Measurements from ENCODE around the gene MLIP. TPM values are rescaled to one million over a fixed set of nuclear protein-coding genes. Genes with fewer than 3 reads are reported as not detected.

The MLIP gene
- total and polyA plus RNA-seq, 2 of the 13 experiments (the other 11 are each of a cell fraction or from before 2014, with no cell fraction given): 0.08 to 0.33 TPM

DNA sequence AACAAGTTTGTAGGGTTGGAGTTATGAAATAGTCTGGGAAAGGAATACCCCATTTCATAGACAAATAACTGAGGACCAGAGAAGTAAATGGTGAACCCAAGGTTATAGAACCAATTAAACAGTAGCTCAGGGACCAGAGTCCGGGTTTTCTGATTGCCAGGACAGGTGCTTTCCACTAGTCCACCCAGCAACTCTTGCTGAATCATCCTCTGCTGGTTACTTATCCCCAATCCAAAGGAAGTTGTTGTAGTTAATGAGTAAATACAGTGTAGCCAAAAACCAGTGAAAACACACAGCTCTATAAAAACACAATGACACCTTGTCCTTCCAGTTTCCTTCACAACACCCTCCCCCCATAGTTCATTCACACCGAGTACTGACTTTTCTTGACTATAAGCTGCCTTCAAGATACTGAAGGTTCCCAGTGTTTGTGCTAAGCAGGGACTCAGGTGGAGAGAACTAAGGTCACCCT, 196.2 kb downstream of the MLIP start (continued):
- TF ChIP-seq EP300 (IDR thresholded peaks at IDR 0.05; ENCODE audit: low read depth in 2 of 2, low read length in 2 of 2) (peak in 1 of 2 experiments; percentile 64; a peak in 1 of 4 replicates), EP300 (CRISPR knock-in tag; IDR thresholded peaks at IDR 0.05; ENCODE audit: borderline replicate concordance) (peak; percentile 41; the same call in 1 of the 2 replicates), ZNF781 (CRISPR knock-in tag; IDR thresholded peaks at IDR 0.05; ENCODE audit: borderline replicate concordance, not compliant biosample characterization) (no peak), MXD4 (CRISPR knock-in tag; IDR thresholded peaks at IDR 0.05) (no peak), ZFP1 (CRISPR knock-in tag; IDR thresholded peaks at IDR 0.05) (no peak), U2AF2 (IDR thresholded peaks at IDR 0.05; ENCODE audit: low read depth, low read length) (no peak), TBX2 (CRISPR knock-in tag; IDR thresholded peaks at IDR 0.05; ENCODE audit: borderline replicate concordance) (no peak), FOXP4 (CRISPR knock-in tag; IDR thresholded peaks at IDR 0.05) (0 out of 2 replicates have a peak, but pooled peaks have one; percentile 28), PHF20 (CRISPR knock-in tag; IDR thresholded peaks at IDR 0.05) (no peak), CHD4 (IDR thresholded peaks at IDR 0.05; ENCODE audit: borderline replicate concordance, low read length) (no peak), ZNF30 (CRISPR knock-in tag; IDR thresholded peaks at IDR 0.05) (no peak), ZFP82 (CRISPR knock-in tag; IDR thresholded peaks at IDR 0.05; ENCODE audit: borderline replicate concordance) (no peak), SMYD3 (CRISPR knock-in tag; IDR thresholded peaks at IDR 0.05) (no peak), TAF15 (IDR thresholded peaks at IDR 0.05; ENCODE audit: low read depth, low read length, poor library complexity, severe bottlenecking) (no peak), GFI1 (CRISPR knock-in tag; IDR thresholded peaks at IDR 0.05; ENCODE audit: borderline replicate concordance) (no peak), ZNF33A (CRISPR knock-in tag; IDR thresholded peaks at IDR 0.05; ENCODE audit: borderline replicate concordance) (no peak), HMG20B (CRISPR knock-in tag; conservative IDR thresholded peaks at IDR 0.05) (no peak), NCOA1 (CRISPR knock-in tag; IDR thresholded peaks at IDR 0.05) (no peak), ZNF879 (CRISPR knock-in tag; IDR thresholded peaks at IDR 0.05) (no peak), ZNF629 (CRISPR knock-in tag; conservative IDR thresholded peaks at IDR 0.05) (peak; percentile 80), MIXL1 (CRISPR knock-in tag; IDR thresholded peaks at IDR 0.05) (peak; percentile 51), ASH2L (IDR thresholded peaks at IDR 0.05; ENCODE audit: insufficient read length, low read depth, low read length) (no peak), TCF7 (IDR thresholded peaks at IDR 0.05; ENCODE audit: low read depth) (peak; percentile 22; the same call in 1 of the 2 replicates)
- TF ChIP-seq, protein P1, sequence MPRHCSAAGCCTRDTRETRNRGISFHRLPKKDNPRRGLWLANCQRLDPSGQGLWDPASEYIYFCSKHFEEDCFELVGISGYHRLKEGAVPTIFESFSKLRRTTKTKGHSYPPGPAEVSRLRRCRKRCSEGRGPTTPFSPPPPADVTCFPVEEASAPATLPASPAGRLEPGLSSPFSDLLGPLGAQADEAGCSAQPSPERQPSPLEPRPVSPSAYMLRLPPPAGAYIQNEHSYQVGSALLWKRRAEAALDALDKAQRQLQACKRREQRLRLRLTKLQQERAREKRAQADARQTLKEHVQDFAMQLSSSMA (CRISPR knock-in tag; IDR thresholded peaks at IDR 0.05): no peak
- TF ChIP-seq, protein P2, sequence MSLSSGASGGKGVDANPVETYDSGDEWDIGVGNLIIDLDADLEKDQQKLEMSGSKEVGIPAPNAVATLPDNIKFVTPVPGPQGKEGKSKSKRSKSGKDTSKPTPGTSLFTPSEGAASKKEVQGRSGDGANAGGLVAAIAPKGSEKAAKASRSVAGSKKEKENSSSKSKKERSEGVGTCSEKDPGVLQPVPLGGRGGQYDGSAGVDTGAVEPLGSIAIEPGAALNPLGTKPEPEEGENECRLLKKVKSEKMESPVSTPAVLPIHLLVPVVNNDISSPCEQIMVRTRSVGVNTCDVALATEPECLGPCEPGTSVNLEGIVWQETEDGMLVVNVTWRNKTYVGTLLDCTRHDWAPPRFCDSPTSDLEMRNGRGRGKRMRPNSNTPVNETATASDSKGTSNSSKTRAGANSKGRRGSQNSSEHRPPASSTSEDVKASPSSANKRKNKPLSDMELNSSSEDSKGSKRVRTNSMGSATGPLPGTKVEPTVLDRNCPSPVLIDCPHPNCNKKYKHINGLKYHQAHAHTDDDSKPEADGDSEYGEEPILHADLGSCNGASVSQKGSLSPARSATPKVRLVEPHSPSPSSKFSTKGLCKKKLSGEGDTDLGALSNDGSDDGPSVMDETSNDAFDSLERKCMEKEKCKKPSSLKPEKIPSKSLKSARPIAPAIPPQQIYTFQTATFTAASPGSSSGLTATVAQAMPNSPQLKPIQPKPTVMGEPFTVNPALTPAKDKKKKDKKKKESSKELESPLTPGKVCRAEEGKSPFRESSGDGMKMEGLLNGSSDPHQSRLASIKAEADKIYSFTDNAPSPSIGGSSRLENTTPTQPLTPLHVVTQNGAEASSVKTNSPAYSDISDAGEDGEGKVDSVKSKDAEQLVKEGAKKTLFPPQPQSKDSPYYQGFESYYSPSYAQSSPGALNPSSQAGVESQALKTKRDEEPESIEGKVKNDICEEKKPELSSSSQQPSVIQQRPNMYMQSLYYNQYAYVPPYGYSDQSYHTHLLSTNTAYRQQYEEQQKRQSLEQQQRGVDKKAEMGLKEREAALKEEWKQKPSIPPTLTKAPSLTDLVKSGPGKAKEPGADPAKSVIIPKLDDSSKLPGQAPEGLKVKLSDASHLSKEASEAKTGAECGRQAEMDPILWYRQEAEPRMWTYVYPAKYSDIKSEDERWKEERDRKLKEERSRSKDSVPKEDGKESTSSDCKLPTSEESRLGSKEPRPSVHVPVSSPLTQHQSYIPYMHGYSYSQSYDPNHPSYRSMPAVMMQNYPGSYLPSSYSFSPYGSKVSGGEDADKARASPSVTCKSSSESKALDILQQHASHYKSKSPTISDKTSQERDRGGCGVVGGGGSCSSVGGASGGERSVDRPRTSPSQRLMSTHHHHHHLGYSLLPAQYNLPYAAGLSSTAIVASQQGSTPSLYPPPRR (CRISPR knock-in tag; IDR thresholded peaks at IDR 0.05; ENCODE audit: borderline replicate concordance): no peak
